SK-N-SH (cell line): ENCODE measurements around the gene CAMTA2. TPM values are rescaled to one million over a fixed set of nuclear protein-coding genes. Genes with fewer than 3 reads are reported as not detected.

Experiments used
- CTCF ChIA-PET: fragments of 300-600, 350-600 bp; formaldehyde crosslinking; extraction: SDS; loops from one replicate; lab custom pipeline; 2021; lab: Yijun Ruan, JAX
- POLR2A ChIA-PET: fragments of 350-600 bp; sonication (Branson Sonifier 250); formaldehyde crosslinking; extraction: SDS; loops from one replicate; lab custom pipeline; 2020; ENCODE audit warnings: antibody characterized with exemption, inconsistent platforms; lab: Yijun Ruan, JAX
- DNase-seq: peaks from one replicate; pipeline ENCODE4 v3.0.0; 2012
- H2AFZ ChIP-seq: fragments of 200-600 bp; sonication (generic); 2 replicates; pipeline ENCODE4 v1.8.1; 2016; ENCODE audit warnings: antibody characterized with exemption, mild to moderate bottlenecking, low read depth
- H3F3A ChIP-seq: fragments of 200-600 bp; sonication (generic); replicated peaks from 2 replicates; pipeline ENCODE3; 2016; ENCODE audit warnings: antibody characterized with exemption, mild to moderate bottlenecking; ENCODE audit not compliant: insufficient read depth
- H3K27ac ChIP-seq, 2 experiments: fragments of 200-500 bp in 1 of 2; fragments of 200-600 bp in 1 of 2; sonication (Bioruptor generic) in 1 of 2; sonication (generic), shearing (Covaris generic) in 1 of 2; 2 replicates each; pipeline versions ENCODE4 v1.5.1 to v1.6.1; 2014 to 2016; ENCODE audit warnings: low read depth in 2 of 2, inconsistent platforms in 1 of 2, low read length in 1 of 2, mild to moderate bottlenecking in 1 of 2, mixed read lengths in 1 of 2
- H3K27me3 ChIP-seq: fragments of 200-600 bp; sonication (generic), shearing (Covaris generic); 2 replicates; pipeline ENCODE4 v1.6.1; 2016; ENCODE audit warnings: mixed run types; ENCODE audit not compliant: insufficient read depth
- H3K36me3 ChIP-seq, 2 experiments: fragments of 200-500 bp in 1 of 2; fragments of 200-600 bp in 1 of 2; sonication (Bioruptor generic) in 1 of 2; sonication (generic) in 1 of 2; replicated peaks in 1 of 2; 2 replicates each; pipeline versions ENCODE3 to v1.5.1; 2014 to 2016; ENCODE audit warnings: low read length in 1 of 2, mild to moderate bottlenecking in 1 of 2; ENCODE audit not compliant: insufficient read depth in 2 of 2, control insufficient read depth in 1 of 2
- H3K4me1 ChIP-seq, 2 experiments: fragments of 200-500 bp in 1 of 2; fragments of 200-600 bp in 1 of 2; sonication (Bioruptor generic) in 1 of 2; sonication (generic), shearing (Covaris generic) in 1 of 2; 2 replicates each; pipeline versions ENCODE4 v1.5.1 to v1.6.1; 2014 to 2016; ENCODE audit warnings: low read depth in 1 of 2, low read length in 1 of 2, mixed run types in 1 of 2; ENCODE audit not compliant: insufficient read depth in 2 of 2, control insufficient read depth in 1 of 2
- H3K4me2 ChIP-seq: fragments of 200-600 bp; sonication (generic), shearing (Covaris generic); 2 replicates; pipeline ENCODE4 v1.6.1; 2017; ENCODE audit warnings: mixed run types
- H3K4me3 ChIP-seq, 2 experiments: fragments of 200-500 bp in 1 of 2; fragments of 200-600 bp in 1 of 2; sonication (Bioruptor generic) in 1 of 2; sonication (generic), shearing (Covaris generic) in 1 of 2; 2 replicates each; pipeline versions ENCODE4 v1.5.1 to v1.8.1; 2014 to 2016; ENCODE audit warnings: low read depth in 2 of 2, inconsistent platforms in 1 of 2, low read length in 1 of 2, mild to moderate bottlenecking in 1 of 2, mixed read lengths in 1 of 2, moderate library complexity in 1 of 2
- H3K79me2 ChIP-seq: fragments of 200-600 bp; sonication (generic); 2 replicates; pipeline ENCODE4 v1.8.1; 2017; ENCODE audit warnings: mild to moderate bottlenecking; ENCODE audit not compliant: insufficient read depth
- H3K9ac ChIP-seq: fragments of 200-600 bp; sonication (generic); 2 replicates; pipeline ENCODE4 v1.6.1; 2017; ENCODE audit warnings: mixed run types
- H3K9me2 ChIP-seq: fragments of 200-600 bp; sonication (generic); 2 replicates; pipeline ENCODE4 v1.6.1; 2017; ENCODE audit warnings: mixed run types
- H3K9me3 ChIP-seq: fragments of 200-600 bp; sonication (generic); 2 replicates; pipeline ENCODE4 v1.6.1; 2017; ENCODE audit warnings: mixed run types, mild to moderate bottlenecking, moderate library complexity
- H4K20me1 ChIP-seq: fragments of 200-600 bp; sonication (generic); 2 replicates; pipeline ENCODE4 v1.6.1; 2017; ENCODE audit warnings: mild to moderate bottlenecking, mixed run types; ENCODE audit not compliant: insufficient read depth
- FOXJ3 ChIP-seq: sonication (generic); formaldehyde crosslinking; IDR thresholded peaks from 2 replicates; pipeline ENCODE4 v1.5.1; 2020; ENCODE audit warnings: mild to moderate bottlenecking, missing genetic modification reagents
- NRF1 ChIP-seq: IDR thresholded peaks from 2 replicates; pipeline ENCODE4 v1.6.1; 2012; ENCODE audit warnings: low read depth, mild to moderate bottlenecking, low read length
- RCOR1 ChIP-seq: fragments of 150-350 bp; IDR thresholded peaks from 2 replicates; pipeline ENCODE4 v1.6.1; 2017; ENCODE audit warnings: antibody characterized with exemption, low read length
- TCF12 ChIP-seq: IDR thresholded peaks from 2 replicates; pipeline ENCODE4 v1.4.0; 2012
- USF2 ChIP-seq: fragments of 150-350 bp; IDR thresholded peaks from 2 replicates; pipeline ENCODE4 v1.6.1; 2017; ENCODE audit warnings: antibody characterized with exemption, low read length, low read depth, borderline replicate concordance
- ZBTB33 ChIP-seq: IDR thresholded peaks from 2 replicates; pipeline ENCODE4 v1.4.0; 2012; ENCODE audit warnings: low read depth, borderline replicate concordance
- WGBS: methylation state at CpG from one replicate; pipeline ENCODE4 v1.1.6; 2017; ENCODE audit warnings: low lambda C conversion rate; 5-methylcytosine and 5-hydroxymethylcytosine counted together
- polyA plus RNA-seq, 3 experiments: library from polyadenylated mRNA; depleted of rRNA; stranded (reverse); fragments of >200 nt; gene quantifications; 2 replicates each; pipeline ENCODE4 v1.2.3, GENCODE V29; 2012

CAMTA2 gene
- polyA plus RNA-seq, 1 of the 3 experiments (the other 2 are of a cell fraction) = 27.0 TPM

- Histone ChIP-seq H3K9ac (peak overlapping the region; percentile 41; the same call in 1 of the 2 replicates), H3K4me1 (peaks cover 16 to 35% of the 10 kb centered on the region in 2 experiments), H3F3A (peaks cover 71% of the 10 kb centered on the region), H4K20me1 (peaks cover 45% of the 10 kb centered on the region), H3K9me2 (no peaks in the 10 kb centered on the region), H2AFZ (no peak overlapping the region), H3K4me2 (peak overlapping the region; percentile 98; the same call in 1 of the 2 replicates), H3K27me3 (no peaks in the 10 kb centered on the region), H3K79me2 (peaks cover 84% of the 10 kb centered on the region), H3K9me3 (no peaks in the 10 kb centered on the region), H3K4me3 (no peak overlapping the region), H3K27ac (peak overlapping the region in 1 of 2 experiments; percentile 97; a peak in 2 of 4 replicates), H3K36me3 (peaks cover 37 to 40% of the 10 kb centered on the region in 2 experiments)
- POLR2A ChIA-PET = interaction anchor here (0.7 kb wide), 1 partner anchor 31 kb away, joined by 3 read pairs; no protein-coding TSS in a partner anchor
- CTCF ChIA-PET = no interaction called here
- DNase-seq = no peak
- no peak for TF ChIP-seq USF2
- WGBS = 70% methylated on average over 3 of the region's 3 CpGs
Measured at GRCh38 chr17:4944163-4944553, 43.3 kb downstream of the CAMTA2 start.

- Histone ChIP-seq H3K4me1 (peaks cover 23 to 46% of the 10 kb centered on the region in 2 experiments), H3K9me3 (no peaks in the 10 kb centered on the region), H3K79me2 (peaks cover 91% of the 10 kb centered on the region), H3K4me3 (no peak overlapping the region), H3K36me3 (peaks cover 36 to 43% of the 10 kb centered on the region in 2 experiments), H3K9me2 (no peaks in the 10 kb centered on the region), H3K27ac (peak overlapping the region in 1 of 2 experiments; percentile 97; a peak in 2 of 4 replicates), H3K9ac (no peak overlapping the region), H3K27me3 (no peaks in the 10 kb centered on the region), H2AFZ (no peak overlapping the region), H4K20me1 (peaks cover 45% of the 10 kb centered on the region), H3F3A (peaks cover 63% of the 10 kb centered on the region), H3K4me2 (no peak overlapping the region)
- POLR2A ChIA-PET = no interaction called here
- CTCF ChIA-PET = interaction anchor here (1.5 to 3.9 kb wide), 2 partner anchors 34 to 45 kb away, joined by 4 to 29 read pairs; partner anchors contain the start of gene CAMTA2
- 86% methylated on average over 11 of the region's 13 CpGs for WGBS
- DNase-seq = no peak
- TF ChIP-seq FOXJ3 (CRISPR knock-in tag) = no peak
- no peak for TF ChIP-seq NRF1
- no peak for TF ChIP-seq RCOR1
- TF ChIP-seq TCF12 = no peak
- no peak for TF ChIP-seq ZBTB33
Measured at GRCh38 chr17:4942760-4943508, 44.5 kb downstream of the CAMTA2 start.
